HPDE6-E6E7 (cell line): ENCODE measurements around the gene FNIP1.
"Not testable (repeated sequence)": the region's sequence is repeated elsewhere in the genome, so short reads cannot be mapped to it uniquely, and the experiment has no call there.

Source experiments
- DNase-seq: peaks from one replicate; pipeline ENCODE4 v3.0.0; 2011; ENCODE audit warnings: missing footprints; ENCODE audit errors: extremely low spot score

Gene FNIP1

DNA sequence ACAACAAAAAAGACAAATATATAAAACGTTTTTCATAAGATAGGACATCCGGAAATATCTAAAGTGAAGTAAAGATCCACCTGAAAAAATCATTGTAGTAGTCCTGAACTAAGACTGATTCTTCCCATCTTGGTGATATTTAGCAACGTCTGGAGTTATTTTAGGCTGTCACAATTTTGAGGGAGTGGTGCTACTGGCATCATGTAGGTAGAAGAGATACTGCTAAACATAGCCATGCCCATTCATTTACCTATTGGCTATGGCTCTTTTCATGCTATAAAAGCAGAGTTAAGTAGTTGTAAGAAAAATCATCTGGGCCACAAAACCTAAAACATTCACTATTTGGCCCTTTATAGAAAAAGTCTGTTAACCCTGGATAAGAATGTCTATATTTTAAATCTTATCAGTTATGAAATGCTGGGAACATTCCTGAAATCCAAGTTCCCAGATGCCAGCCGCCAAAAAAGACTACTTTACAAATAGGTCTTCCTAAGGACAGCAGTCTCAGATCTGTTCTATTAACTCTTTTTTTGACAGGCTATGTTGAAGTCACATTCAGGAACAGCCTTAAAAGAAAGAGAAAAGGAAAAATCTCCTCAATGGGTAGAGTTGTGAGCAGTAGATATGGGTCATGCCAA is 188.8 kb downstream of the FNIP1 start:
- no peak for DNase-seq

DNA sequence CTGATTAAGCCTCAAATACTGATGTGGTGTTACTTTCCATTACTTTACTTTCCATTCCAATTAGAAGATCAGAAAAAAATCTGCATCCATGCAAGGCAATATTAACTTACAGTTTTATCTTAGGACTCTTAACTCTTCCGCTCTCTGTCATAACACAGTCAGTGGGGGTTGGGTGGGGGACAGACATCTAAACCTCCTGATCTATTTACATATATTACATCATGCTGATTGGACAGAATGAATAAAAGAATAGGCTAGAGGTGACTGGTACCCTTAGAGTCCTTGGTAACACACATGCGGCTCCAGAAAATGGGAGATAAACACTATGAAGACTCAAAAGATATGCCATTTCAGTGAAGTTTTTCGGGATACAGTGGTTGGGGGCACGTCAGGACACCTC is 189.4 kb downstream of the FNIP1 start:
- no peak for DNase-seq

- DNase-seq: no peak
Measured at GRCh38 chr5:131605086-131605485, 191.7 kb downstream of the FNIP1 start.

- no peak for DNase-seq
Measured at GRCh38 chr5:131595088-131596033, 201.5 kb downstream of the FNIP1 start.

DNA sequence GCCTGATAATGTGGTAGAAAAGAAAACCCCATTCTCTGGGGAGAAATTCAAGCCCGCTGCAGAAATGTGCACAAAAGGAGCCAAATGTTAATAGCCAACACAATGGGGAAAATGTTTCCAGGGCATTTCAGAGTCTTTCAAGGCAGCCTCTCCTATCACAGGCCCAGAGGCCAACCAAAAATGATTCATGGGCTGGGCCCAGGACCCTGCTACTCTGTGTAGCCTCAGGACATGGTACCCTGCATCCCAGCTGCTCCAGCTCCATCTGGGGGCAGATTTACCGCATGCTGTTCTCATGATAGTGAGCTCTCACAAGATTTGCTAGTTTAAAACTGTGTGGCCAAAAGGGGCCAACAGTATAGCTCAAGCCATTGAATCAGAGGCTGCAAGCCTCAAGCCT is 202.9 kb downstream of the FNIP1 start:
- DNase-seq: no peak

- DNase-seq: not testable (repeated sequence)
Measured at GRCh38 chr5:131593436-131593835, 203.4 kb downstream of the FNIP1 start.
